GM19467 (cell line): ENCODE data around the gene CAMK1G.
A peak's percentile ranks its signal among the peaks of the same experiment; 100 is the strongest.

Source experiments
- ATAC-seq: cut with Tn5 transposase; IDR thresholded peaks from one replicate; pipeline ENCODE4 v1.9.1; 2021; ENCODE audit warnings: mild to moderate bottlenecking, moderate library complexity; ENCODE audit not compliant: unreplicated experiment

Gene CAMK1G

GRCh38 chr1:209633335-209633997 lies 50.0 kb downstream of the CAMK1G start:
- no peak for ATAC-seq

- ATAC-seq: no peak
Observed at GRCh38 chr1:209634005-209634737, 50.7 kb downstream of the CAMK1G start.

- no peak for ATAC-seq
Observed at GRCh38 chr1:209635850-209636249, 52.3 kb downstream of the CAMK1G start.

- no peak for ATAC-seq
Observed at GRCh38 chr1:209641832-209642172, 58.3 kb downstream of the CAMK1G start.

GRCh38 chr1:209642816-209643215 lies 59.3 kb downstream of the CAMK1G start:
- ATAC-seq: no peak

- no peak for ATAC-seq
Observed at GRCh38 chr1:209643285-209644020, 59.9 kb downstream of the CAMK1G start.

- no peak for ATAC-seq
Observed at GRCh38 chr1:209645574-209646452, 62.3 kb downstream of the CAMK1G start.

- no peak for ATAC-seq
Observed at GRCh38 chr1:209646558-209646957, 63.0 kb downstream of the CAMK1G start.

GRCh38 chr1:209647156-209647555 lies 63.6 kb downstream of the CAMK1G start:
- no peak for ATAC-seq

GRCh38 chr1:209648346-209648745 lies 64.8 kb downstream of the CAMK1G start:
- ATAC-seq: no peak

GRCh38 chr1:209648931-209649776 lies 65.6 kb downstream of the CAMK1G start:
- no peak for ATAC-seq

- no peak for ATAC-seq
Observed at GRCh38 chr1:209650454-209650853, 66.9 kb downstream of the CAMK1G start.

- ATAC-seq: peak; percentile 42
Observed at GRCh38 chr1:209651138-209651587, 67.6 kb downstream of the CAMK1G start.

- ATAC-seq: no peak
Observed at GRCh38 chr1:209652121-209652735, 68.7 kb downstream of the CAMK1G start, which contains the start of gene LAMB3. TSS of gene LAMB3 (minus strand) at chr1:209652425. CDS start at chr1:209650944, 1,481 bp downstream.

- ATAC-seq: no peak
Observed at GRCh38 chr1:209652873-209653401, 69.4 kb downstream of the CAMK1G start.

GRCh38 chr1:209653915-209654351 lies 70.4 kb downstream of the CAMK1G start:
- ATAC-seq: peak; percentile 43

GRCh38 chr1:209655411-209656231 lies 72.1 kb downstream of the CAMK1G start:
- ATAC-seq: no peak
